Ecto neural progenitor cell (in vitro differentiated cells): ENCODE results near the gene HOXA5.

Experiments
- DNase-seq: peaks from one replicate; pipeline ENCODE4 v3.0.0-alpha.2; 2018; ENCODE audit warnings: low spot score

The HOXA5 gene

GRCh38 chr7:27106901-27107240, 36.6 kb downstream of the HOXA5 start:
- no peak for DNase-seq

- peak; percentile 75 for DNase-seq
These were observed 37.1 kb downstream of the HOXA5 start for GRCh38 chr7:27106181-27106900.

- DNase-seq = no peak
These were observed 38.0 kb downstream of the HOXA5 start for GRCh38 chr7:27105301-27106031.

- DNase-seq = no peak
These were observed 39.0 kb downstream of the HOXA5 start for GRCh38 chr7:27104341-27105058.

- no peak for DNase-seq
These were observed 39.8 kb downstream of the HOXA5 start for GRCh38 chr7:27103489-27104226.

- DNase-seq = no peak
These were observed 40.7 kb downstream of the HOXA5 start, which contains the start of gene HOXA2 for GRCh38 chr7:27102581-27103442. HOXA2 (minus strand) TSS chr7:27102683; CDS start chr7:27102500, 183 bp downstream.

GRCh38 chr7:27101957-27102580, 41.4 kb downstream of the HOXA5 start:
- DNase-seq = peak; percentile 61

- peak; percentile 58 for DNase-seq
These were observed 42.1 kb downstream of the HOXA5 start for GRCh38 chr7:27101171-27101956.

GRCh38 chr7:27100694-27101170, 42.7 kb downstream of the HOXA5 start:
- DNase-seq = peak; percentile 54

GRCh38 chr7:27099453-27100370, 43.8 kb downstream of the HOXA5 start:
- DNase-seq = no peak

GRCh38 chr7:27098578-27099451, 44.7 kb downstream of the HOXA5 start:
- no peak for DNase-seq

GRCh38 chr7:27097686-27098577, 45.5 kb downstream of the HOXA5 start:
- peak; percentile 68 for DNase-seq

- DNase-seq = no peak
These were observed 46.5 kb downstream of the HOXA5 start for GRCh38 chr7:27096768-27097514.

- DNase-seq = peak; percentile 79
These were observed 47.3 kb downstream of the HOXA5 start, which contains the start of gene HOXA1 for GRCh38 chr7:27095897-27096767. HOXA1 (minus strand) TSS chr7:27096000; CDS start chr7:27095912, 88 bp downstream.
